DMS53 treated with DMSO at 0.1 percent for 48 hours (cell line): ENCODE data around the gene OBI1.
"Not testable (repeated sequence)": the region's sequence is repeated elsewhere in the genome, so short reads cannot be mapped to it uniquely, and the experiment has no call there.

Experiments used
- DNase-seq: peaks from one replicate; lab custom pipeline; 2025; ENCODE audit not compliant: unreplicated experiment; lab: John Stamatoyannopoulos, UW

Gene OBI1

GRCh38 chr13:78649997-78650716 is 8.8 kb downstream of the OBI1 start:
- DNase-seq, result no peak

DNA sequence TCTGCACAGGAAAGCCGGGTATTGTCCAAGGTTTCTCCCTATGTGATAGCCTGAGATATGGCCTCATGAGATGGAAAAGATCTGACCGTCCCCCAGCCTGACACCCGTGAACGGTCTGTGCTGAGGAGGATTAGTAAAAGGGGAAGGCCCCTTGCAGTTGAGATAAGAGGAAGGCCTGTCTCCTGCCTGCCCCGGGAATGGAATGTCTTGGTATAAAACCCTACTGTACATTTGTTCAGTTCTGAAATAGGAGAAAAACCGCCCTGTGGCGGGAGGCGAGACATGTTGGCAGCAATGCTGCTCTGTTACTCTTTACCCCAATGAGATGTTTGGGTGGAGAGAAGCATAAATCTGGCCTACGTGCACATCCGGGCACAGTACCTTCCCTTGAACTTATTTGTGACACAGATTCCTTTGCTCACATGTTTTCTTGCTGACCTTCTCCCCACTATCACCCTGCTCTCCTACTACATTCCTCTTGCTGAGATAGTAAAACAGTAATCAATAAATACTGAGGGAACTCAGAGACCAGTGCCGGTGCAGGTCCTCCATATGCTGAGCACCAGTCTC is 11.8 kb downstream of the OBI1 start:
- not testable (repeated sequence) for DNase-seq

GRCh38 chr13:78638216-78638615 is 20.7 kb downstream of the OBI1 start:
- no peak for DNase-seq

- DNase-seq, result no peak
Measured at GRCh38 chr13:78636495-78636894, 22.5 kb downstream of the OBI1 start.

GRCh38 chr13:78632996-78633395 is 26.0 kb downstream of the OBI1 start:
- no peak for DNase-seq

DNA sequence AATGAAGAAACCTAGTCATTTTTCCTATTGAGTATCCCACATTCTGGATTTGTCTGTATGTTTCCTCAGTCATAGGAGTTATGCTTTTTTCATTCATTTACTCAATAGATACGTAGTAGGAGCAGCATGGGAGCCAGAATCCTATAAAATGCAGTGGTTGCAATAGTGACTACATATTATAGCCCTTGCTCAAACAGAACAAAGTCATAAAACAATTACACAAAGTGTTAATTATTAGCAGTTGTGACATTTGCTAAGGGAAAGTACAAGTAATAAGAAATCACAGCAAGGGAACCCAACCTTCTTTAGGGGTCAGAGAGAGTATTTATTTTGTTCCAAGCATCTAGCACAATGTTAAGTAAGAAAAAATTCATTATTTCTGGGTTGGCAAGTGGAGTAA is 27.9 kb downstream of the OBI1 start:
- DNase-seq, result no peak

DNA sequence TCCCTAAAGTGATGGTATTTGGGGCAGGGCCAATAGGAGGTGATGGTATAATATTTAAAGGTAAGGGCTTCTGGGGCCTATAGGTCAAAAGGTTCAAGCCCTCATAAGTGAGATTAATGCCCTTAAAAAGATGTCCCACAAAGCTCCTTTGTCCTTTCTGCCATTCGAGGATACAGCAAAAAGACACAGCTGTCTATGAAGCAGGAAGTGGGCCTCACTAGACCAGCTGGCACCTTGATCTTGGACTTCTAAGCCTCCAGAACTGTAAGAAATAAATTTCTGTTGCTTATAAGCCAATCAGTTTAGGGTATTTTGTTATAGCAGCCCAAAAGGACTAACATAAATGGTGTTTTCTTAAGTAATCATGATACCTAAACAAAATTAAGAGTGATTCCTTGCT is 28.4 kb downstream of the OBI1 start:
- DNase-seq, result no peak

GRCh38 chr13:78625384-78625783 is 33.6 kb downstream of the OBI1 start:
- DNase-seq, result no peak

DNA sequence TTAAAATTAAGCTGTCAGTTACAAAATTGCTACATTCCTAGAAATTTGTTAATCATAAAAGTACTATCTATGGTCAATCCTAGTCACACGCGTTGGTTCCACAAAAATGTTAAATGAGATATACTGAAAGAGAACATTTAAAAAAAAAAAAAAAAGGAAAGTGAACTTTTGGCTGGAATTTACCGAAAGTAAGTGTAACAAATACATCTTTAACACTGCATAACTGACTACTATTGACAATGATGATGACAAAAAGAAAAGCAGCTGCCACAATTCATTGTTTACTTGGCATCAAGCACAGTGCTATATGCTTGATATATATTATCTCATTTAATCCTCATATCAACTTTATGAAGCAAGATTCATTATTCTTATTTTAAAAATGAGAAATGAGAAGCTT is 35.8 kb downstream of the OBI1 start:
- no peak for DNase-seq

- DNase-seq, result peak; percentile 30
Measured at GRCh38 chr13:78620936-78621470, 38.0 kb downstream of the OBI1 start.

DNA sequence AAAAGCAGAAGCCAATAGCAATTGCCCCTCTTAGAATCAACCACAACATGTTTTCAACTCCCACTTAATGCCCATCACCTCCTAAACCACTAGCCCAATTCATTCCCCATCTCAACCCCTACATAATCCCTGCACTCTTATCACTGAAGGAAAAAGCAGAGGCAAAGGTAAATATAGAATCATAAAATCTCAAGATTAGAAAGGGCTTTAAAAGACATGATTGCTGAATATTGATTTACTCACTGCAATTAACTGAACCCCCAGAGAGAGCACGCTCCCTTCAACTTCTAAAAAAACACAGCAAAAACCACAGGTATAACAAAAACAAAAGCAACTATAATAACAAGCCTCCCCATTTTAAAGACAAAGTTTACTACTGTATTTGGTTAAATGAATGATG is 40.5 kb downstream of the OBI1 start:
- no peak for DNase-seq

- DNase-seq, result no peak
Measured at GRCh38 chr13:78611040-78611439, 47.9 kb downstream of the OBI1 start.

- DNase-seq, result no peak
Measured at GRCh38 chr13:78610381-78610883, 48.5 kb downstream of the OBI1 start.

GRCh38 chr13:78609464-78610205 is 49.3 kb downstream of the OBI1 start:
- DNase-seq, result no peak

DNA sequence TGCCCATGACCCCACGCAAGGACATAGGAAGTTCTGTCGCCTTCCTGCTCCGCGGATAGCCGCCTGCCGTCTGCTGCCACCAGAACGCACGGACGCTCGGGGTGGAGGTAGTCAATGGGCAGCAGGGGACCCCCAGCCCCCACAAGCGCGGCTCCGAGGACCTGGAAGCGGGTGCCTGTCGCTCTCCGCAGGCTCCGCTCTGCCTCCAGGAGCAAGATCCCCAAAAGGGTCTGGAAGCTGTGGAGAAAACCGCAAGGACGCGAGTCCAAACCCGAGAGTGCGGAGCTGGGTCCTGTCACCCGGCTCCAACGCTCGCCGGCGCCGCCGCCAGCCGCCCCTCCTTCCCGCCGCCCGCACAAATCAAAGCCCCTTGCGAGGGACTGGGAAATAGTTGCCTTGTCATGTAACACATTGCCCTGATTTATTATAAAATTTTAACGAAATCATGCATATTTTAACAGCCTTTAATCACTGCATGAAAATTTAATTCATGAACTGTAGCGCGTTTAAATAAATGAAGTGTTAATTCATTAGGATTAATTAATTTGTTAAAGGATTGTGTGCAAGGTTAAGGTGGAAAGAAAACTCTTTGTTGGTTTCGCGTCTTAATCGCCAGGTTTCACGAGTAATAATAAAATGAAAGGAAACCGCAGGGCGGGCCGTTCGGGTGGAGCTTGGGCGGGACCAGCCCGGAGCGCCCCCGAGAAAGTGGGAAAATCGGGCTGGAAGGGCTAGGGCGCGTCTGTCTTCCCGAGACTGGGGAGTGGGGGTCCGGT is 50.1 kb downstream of the OBI1 start:
- DNase-seq, result no peak

- no peak for DNase-seq
Measured at GRCh38 chr13:78608252-78608687, 50.7 kb downstream of the OBI1 start.

GRCh38 chr13:78607409-78608251 is 51.3 kb downstream of the OBI1 start:
- DNase-seq, result no peak

DNA sequence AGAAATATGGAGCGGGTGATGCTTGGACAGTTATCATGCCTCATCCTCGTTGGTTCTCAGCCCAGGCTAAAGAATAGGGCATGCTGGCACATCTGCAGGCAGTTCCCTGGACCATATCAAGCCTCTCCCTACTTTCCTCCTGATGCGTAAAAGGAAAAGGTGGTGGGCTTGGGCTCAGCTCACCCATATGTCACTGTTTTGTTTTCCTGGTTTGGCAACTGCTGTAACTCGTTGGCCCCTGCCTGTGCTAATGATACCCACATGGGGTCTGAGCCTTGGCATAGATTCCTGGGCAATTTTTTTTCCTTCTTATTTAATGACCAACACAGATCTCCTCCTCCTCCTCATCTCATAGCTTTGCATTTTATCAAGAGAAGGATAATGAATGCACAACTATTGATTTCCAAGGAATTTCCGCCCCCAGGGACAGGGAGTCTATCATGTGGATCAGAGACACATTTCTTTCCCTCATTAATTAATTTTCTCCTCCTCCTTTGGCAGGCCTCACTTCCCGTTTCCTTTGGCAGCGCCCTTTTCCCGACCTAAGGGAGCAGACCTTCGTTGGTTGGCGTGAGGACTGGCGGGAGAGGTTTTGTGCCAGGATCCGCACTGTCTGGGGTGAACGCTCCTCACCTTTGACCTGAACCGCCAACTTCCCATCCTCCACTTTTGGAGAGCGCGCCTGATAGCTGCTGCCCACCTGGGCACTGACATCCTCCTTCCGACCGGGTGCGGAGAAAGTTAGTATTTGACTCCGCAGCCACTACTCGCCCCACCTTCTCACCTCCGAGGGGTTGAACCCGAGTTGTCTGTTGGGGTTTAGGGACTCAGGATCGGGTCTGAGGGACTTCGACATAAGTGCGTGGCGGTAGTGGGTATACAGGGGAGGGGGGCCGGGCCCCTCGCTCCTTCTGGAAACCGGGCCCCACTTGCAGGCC is 52.2 kb downstream of the OBI1 start:
- DNase-seq, result no peak
